Measurements from ENCODE around the gene PACRG.

- TF ChIP-seq CTCF (IDR thresholded peaks at IDR 0.05; ENCODE audit: low read depth, low read length, missing input control) (no peak), JUND (IDR thresholded peaks at IDR 0.05) (no peak), MAX (IDR thresholded peaks at IDR 0.05) (no peak), YY1 (IDR thresholded peaks at IDR 0.05) (no peak), ZBTB33 (IDR thresholded peaks at IDR 0.05) (no peak), ATF3 (IDR thresholded peaks at IDR 0.05) (no peak)
Measured at GRCh38 chr6:163207431-163208383, 479.9 kb downstream of the PACRG start.
